ENCODE results near the gene PTDSS2. TPM values are rescaled to one million over a fixed set of nuclear protein-coding genes. Genes with fewer than 3 reads are reported as not detected.

The PTDSS2 gene
- total and polyA plus RNA-seq, 9 of the 15 experiments (the other 6 are each of a cell fraction or from before 2014, with no cell fraction given): 0.45 to 53.9 (median 17.2) TPM

DNA sequence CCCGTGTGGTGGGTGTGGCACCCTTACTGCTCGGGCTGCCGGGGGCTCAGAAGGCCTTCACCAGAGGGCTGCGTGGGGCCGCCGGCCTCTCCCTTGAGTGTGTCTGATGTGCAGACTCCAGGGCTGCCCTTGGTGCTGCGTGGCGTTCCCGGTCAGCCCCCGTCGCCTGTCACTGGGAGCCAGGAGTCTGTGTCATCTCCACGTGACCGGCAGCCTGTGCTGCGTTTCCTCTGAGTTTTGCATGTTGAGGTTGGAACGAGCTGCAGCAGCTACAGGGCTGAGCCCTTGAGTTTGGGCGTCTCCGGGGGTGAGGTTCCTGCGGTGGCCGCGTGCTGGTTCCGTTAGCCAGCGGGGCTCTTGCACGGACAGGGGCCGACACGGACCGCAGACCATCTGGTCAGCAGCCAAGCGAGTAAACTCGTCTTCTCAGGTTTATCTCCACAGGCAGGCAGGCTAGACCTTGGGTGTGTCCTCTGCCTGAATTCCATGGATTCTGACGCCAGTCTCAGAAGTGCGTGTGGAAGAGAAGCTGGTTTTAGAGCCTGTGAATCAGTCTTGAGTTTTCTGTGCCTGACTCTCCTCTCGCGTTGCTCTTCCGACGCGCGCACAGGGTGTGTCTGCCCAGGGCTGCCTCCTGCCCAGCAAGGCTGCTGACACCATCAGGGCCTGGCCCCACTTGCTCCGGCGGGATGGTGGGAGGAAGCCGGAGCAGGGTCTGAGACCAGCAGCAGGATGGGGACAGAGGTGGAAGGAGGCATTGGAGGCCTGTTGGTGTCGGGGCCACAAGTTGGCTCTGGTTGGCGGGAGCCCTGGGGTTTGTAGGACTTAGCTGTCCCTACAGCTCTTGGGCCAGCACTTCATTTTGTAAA lies 10.5 kb downstream of the PTDSS2 start (continued):
- TF ChIP-seq, protein P1, sequence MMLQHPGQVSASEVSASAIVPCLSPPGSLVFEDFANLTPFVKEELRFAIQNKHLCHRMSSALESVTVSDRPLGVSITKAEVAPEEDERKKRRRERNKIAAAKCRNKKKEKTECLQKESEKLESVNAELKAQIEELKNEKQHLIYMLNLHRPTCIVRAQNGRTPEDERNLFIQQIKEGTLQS (IDR thresholded peaks at IDR 0.05): peak; percentile 76
- TF ChIP-seq, protein P1 (CRISPR knock-in tag; conservative IDR thresholded peaks at IDR 0.05): 0 out of 2 replicates have a peak, but pooled peaks have one; percentile 41
- TF ChIP-seq YBX1 (IDR thresholded peaks at IDR 0.05) (no peak), STAT5A (IDR thresholded peaks at IDR 0.05; ENCODE audit: borderline replicate concordance, low read length) (peak; percentile 74), RBM14 (IDR thresholded peaks at IDR 0.05; ENCODE audit: borderline replicate concordance, insufficient read depth, low read depth, low read length) (no peak), ZNF431 (CRISPR knock-in tag; IDR thresholded peaks at IDR 0.05) (peak; percentile 35; the same call in 1 of the 2 replicates), XRCC5 (IDR thresholded peaks at IDR 0.05; ENCODE audit: low read depth, low read length) (peak; percentile 41; the same call in 1 of the 2 replicates)
- TF ChIP-seq, protein P2, sequence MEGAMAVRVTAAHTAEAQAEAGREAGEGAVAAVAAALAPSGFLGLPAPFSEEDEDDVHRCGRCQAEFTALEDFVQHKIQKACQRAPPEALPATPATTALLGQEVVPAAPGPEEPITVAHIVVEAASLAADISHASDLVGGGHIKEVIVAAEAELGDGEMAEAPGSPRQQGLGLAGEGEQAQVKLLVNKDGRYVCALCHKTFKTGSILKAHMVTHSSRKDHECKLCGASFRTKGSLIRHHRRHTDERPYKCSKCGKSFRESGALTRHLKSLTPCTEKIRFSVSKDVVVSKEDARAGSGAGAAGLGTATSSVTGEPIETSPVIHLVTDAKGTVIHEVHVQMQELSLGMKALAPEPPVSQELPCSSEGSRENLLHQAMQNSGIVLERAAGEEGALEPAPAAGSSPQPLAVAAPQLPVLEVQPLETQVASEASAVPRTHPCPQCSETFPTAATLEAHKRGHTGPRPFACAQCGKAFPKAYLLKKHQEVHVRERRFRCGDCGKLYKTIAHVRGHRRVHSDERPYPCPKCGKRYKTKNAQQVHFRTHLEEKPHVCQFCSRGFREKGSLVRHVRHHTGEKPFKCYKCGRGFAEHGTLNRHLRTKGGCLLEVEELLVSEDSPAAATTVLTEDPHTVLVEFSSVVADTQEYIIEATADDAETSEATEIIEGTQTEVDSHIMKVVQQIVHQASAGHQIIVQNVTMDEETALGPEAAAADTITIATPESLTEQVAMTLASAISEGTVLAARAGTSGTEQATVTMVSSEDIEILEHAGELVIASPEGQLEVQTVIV (CRISPR knock-in tag; IDR thresholded peaks at IDR 0.05; ENCODE audit: borderline replicate concordance): no peak
- TF ChIP-seq, protein P3, sequence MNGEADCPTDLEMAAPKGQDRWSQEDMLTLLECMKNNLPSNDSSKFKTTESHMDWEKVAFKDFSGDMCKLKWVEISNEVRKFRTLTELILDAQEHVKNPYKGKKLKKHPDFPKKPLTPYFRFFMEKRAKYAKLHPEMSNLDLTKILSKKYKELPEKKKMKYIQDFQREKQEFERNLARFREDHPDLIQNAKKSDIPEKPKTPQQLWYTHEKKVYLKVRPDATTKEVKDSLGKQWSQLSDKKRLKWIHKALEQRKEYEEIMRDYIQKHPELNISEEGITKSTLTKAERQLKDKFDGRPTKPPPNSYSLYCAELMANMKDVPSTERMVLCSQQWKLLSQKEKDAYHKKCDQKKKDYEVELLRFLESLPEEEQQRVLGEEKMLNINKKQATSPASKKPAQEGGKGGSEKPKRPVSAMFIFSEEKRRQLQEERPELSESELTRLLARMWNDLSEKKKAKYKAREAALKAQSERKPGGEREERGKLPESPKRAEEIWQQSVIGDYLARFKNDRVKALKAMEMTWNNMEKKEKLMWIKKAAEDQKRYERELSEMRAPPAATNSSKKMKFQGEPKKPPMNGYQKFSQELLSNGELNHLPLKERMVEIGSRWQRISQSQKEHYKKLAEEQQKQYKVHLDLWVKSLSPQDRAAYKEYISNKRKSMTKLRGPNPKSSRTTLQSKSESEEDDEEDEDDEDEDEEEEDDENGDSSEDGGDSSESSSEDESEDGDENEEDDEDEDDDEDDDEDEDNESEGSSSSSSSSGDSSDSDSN (IDR thresholded peaks at IDR 0.05; ENCODE audit: borderline replicate concordance in 1 of 2, low read depth in 2 of 2, low read length in 2 of 2): peak; percentile 95 to 99; a peak in 3 of 4 replicates
- TF ChIP-seq, protein P4, sequence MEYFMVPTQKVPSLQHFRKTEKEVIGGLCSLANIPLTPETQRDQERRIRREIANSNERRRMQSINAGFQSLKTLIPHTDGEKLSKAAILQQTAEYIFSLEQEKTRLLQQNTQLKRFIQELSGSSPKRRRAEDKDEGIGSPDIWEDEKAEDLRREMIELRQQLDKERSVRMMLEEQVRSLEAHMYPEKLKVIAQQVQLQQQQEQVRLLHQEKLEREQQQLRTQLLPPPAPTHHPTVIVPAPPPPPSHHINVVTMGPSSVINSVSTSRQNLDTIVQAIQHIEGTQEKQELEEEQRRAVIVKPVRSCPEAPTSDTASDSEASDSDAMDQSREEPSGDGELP (CRISPR knock-in tag; IDR thresholded peaks at IDR 0.05; ENCODE audit: borderline replicate concordance): peak; percentile 97
- TF ChIP-seq, protein P5, sequence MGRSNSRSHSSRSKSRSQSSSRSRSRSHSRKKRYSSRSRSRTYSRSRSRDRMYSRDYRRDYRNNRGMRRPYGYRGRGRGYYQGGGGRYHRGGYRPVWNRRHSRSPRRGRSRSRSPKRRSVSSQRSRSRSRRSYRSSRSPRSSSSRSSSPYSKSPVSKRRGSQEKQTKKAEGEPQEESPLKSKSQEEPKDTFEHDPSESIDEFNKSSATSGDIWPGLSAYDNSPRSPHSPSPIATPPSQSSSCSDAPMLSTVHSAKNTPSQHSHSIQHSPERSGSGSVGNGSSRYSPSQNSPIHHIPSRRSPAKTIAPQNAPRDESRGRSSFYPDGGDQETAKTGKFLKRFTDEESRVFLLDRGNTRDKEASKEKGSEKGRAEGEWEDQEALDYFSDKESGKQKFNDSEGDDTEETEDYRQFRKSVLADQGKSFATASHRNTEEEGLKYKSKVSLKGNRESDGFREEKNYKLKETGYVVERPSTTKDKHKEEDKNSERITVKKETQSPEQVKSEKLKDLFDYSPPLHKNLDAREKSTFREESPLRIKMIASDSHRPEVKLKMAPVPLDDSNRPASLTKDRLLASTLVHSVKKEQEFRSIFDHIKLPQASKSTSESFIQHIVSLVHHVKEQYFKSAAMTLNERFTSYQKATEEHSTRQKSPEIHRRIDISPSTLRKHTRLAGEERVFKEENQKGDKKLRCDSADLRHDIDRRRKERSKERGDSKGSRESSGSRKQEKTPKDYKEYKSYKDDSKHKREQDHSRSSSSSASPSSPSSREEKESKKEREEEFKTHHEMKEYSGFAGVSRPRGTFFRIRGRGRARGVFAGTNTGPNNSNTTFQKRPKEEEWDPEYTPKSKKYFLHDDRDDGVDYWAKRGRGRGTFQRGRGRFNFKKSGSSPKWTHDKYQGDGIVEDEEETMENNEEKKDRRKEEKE (IDR thresholded peaks at IDR 0.05; ENCODE audit: borderline replicate concordance in 1 of 2, control insufficient read depth in 1 of 2, low read depth in 2 of 2, low read length in 1 of 2): 0 out of 4 replicates have a peak, but pooled peaks of 1 of the 2 experiments have one; percentile 74
